Lower leg skin (tissue), 4 donors: Measurements from ENCODE around the gene CD74. TPM values are rescaled to one million over a fixed set of nuclear protein-coding genes. Genes with fewer than 3 reads are reported as not detected.

Source experiments
- DNase-seq, 2 donors: peaks; one replicate each; pipeline ENCODE4 v3.0.0-alpha.2; 2019; ENCODE audit warnings: low spot score in 2 of 2
- H3K4me3 ChIP-seq: fragments of 200-600 bp; sonication (generic); 2 replicates; pipeline ENCODE4 v1.5.1; 2017; ENCODE audit warnings: mild to moderate bottlenecking, low read depth; ENCODE audit not compliant: poor library complexity, severe bottlenecking
- CTCF ChIP-seq, 3 donors: fragments of 450-650 bp; IDR thresholded peaks; one replicate each; pipeline ENCODE4 v1.5.1; 2016; ENCODE audit warnings: antibody characterized with exemption in 3 of 3, mild to moderate bottlenecking in 3 of 3, moderate library complexity in 2 of 3
- POLR2A ChIP-seq, 2 donors: fragments of 450-650 bp; IDR thresholded peaks; one replicate each; pipeline ENCODE4 v1.6.1; 2016 to 2017; ENCODE audit warnings: antibody characterized with exemption in 2 of 2, mild to moderate bottlenecking in 1 of 2, moderate library complexity in 1 of 2
- WGBS, 2 donors: methylation state at CpG; one replicate each; pipeline ENCODE4 v1.1.5; 2018; 5-methylcytosine and 5-hydroxymethylcytosine counted together
- intact Hi-C: fragments of 100-400 bp; cut with DNase I; formaldehyde crosslinking; loops from one replicate; pipeline ENCODE4 v1.15.0; 2023; ENCODE audit warnings: low total_unique reads
- total RNA-seq, 4 donors: library from RNA; depleted of rRNA; stranded (reverse); fragments of >200 nt; gene quantifications; one replicate each; pipeline ENCODE4 v1.1.0, GENCODE V29; 2016

CD74 gene
- total RNA-seq = 100 to 1,000 TPM; 500 to 762 (median 613) TPM

- intact Hi-C loops = no loop called here
- WGBS, 2 donors = 35 to 43% methylated on average over 19 to 20 of the region's 20 CpGs
- peak; percentile 69 to 95 for DNase-seq
- no peak for TF ChIP-seq CTCF (IDR thresholded peaks at IDR 0.05)
- no peak for TF ChIP-seq POLR2A (IDR thresholded peaks at IDR 0.05)
- peak within 1 kb of the TSS; percentile 3 for H3K4me3 ChIP-seq
These were observed at the start of gene CD74 for GRCh38 chr5:150412319-150413175. CD74 (minus strand) TSS chr5:150412910; CDS start chr5:150412749, 161 bp downstream.

DNA sequence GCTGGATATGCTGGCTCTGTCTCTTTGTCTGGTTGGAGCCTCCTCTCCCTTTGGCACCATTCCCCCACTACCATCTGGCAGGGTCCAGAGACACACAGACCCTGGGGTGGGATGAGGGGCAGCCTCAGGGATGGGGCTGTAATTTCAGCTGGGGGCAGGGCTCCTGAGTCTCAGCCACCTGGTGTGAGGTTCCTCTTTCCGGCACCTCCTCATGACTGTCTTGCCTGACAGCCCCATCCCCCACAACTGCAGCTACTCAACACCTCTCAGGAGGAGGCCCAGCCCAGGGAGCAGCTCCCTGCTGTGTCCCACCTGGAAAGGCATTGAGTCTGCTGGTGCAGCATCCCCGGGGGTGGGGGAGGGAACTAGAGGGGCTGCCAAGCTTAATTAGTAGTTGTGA, 48.5 kb upstream of the CD74 start:
- intact Hi-C loops = loop anchor here (10.0 kb wide), 1 partner anchor 194 kb away; no protein-coding TSS in a partner anchor
- no peak for DNase-seq
- TF ChIP-seq POLR2A (IDR thresholded peaks at IDR 0.05) (no peak), CTCF (IDR thresholded peaks at IDR 0.05) (no peak)
- H3K4me3 ChIP-seq = no peak overlapping the region
- 69 to 73% methylated on average over 2 of the region's 2 CpGs for WGBS, 2 donors

GRCh38 chr5:150460781-150461180, 48.1 kb upstream of the CD74 start:
- WGBS, 2 donors = 40 to 60% methylated on average over 2 of the region's 2 CpGs
- no peak for DNase-seq
- no peak overlapping the region for H3K4me3 ChIP-seq
- intact Hi-C loops = loop anchor here (10.0 kb wide), 1 partner anchor 194 kb away; no protein-coding TSS in a partner anchor
- no peak for TF ChIP-seq POLR2A (IDR thresholded peaks at IDR 0.05)
- TF ChIP-seq CTCF (IDR thresholded peaks at IDR 0.05) = no peak

- peak; percentile 66 to 97 for DNase-seq
- no peak overlapping the region for H3K4me3 ChIP-seq
- TF ChIP-seq CTCF (IDR thresholded peaks at IDR 0.05) (no peak), POLR2A (IDR thresholded peaks at IDR 0.05) (no peak)
- 16 to 19% methylated on average over 34 to 36 of the region's 36 CpGs for WGBS, 2 donors
- intact Hi-C loops = loop anchor here (5.0 kb wide), 1 partner anchor 68 kb away; no protein-coding TSS in a partner anchor
These were observed 46.3 kb upstream of the CD74 start for GRCh38 chr5:150458802-150459557.

DNA sequence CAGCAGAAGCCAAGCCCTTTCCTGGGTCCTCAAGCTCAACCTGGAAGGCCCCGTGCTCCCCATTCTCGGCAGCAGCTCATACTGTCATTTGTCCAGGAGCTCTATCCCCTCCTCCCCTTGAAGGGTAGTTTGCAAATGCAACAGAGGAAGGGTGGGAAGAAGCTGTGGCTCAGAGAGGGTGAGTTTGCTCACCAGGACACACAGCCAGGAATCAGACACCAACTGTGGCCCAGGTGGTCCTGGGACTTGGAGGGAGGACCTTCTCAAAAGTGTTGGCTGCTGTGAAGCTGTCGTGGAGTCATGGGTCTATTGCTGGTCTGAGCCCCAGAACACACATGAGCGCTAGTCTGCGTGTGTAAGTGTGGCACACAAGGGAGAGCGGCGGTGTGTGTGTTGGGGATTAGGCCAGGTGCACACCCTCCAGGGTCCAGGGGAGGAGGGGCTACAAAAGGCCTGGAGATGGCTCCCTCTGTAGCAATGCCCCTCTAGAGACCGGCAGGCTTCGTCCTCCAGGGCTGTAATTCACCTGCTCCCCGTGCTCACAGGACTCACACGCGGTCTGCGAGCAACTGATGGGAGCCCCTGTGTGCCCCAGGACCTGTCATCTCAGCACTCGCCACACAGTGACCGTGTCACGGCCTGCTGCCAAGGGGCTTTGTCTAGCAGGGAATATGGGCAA, 45.0 kb upstream of the CD74 start:
- H3K4me3 ChIP-seq = no peak overlapping the region
- TF ChIP-seq CTCF (IDR thresholded peaks at IDR 0.05) (no peak), POLR2A (IDR thresholded peaks at IDR 0.05) (no peak)
- intact Hi-C loops = loop anchor here (5.0 kb wide), 1 partner anchor 70 kb away; no protein-coding TSS in a partner anchor
- WGBS, 2 donors = 87 to 92% methylated on average over 16 of the region's 16 CpGs
- DNase-seq = no peak
